Esophagus muscularis mucosa (tissue), 3 donors: ENCODE results near the gene LPIN2.

Experiments
- CTCF ChIP-seq, 3 experiments: fragments of 200-600 bp in 2 of 3; fragments of 450-650 bp in 1 of 3; sonication (generic) in 2 of 3; IDR thresholded peaks; one replicate each; pipeline ENCODE4 v1.5.1; 2017 to 2019; ENCODE audit warnings: antibody characterized with exemption in 3 of 3, mild to moderate bottlenecking in 2 of 3, moderate library complexity in 1 of 3
- POLR2A ChIP-seq: fragments of 450-650 bp; IDR thresholded peaks from one replicate; pipeline ENCODE4 v1.6.1; 2017; ENCODE audit warnings: antibody characterized with exemption, moderate library complexity, mild to moderate bottlenecking, low read depth

GRCh38 chr18:2994603-2995432 lies 18.1 kb downstream of the LPIN2 start:
- TF ChIP-seq CTCF (IDR thresholded peaks at IDR 0.05) (peak; percentile 19 to 53 (median 38)), POLR2A (no peak)
